ENCODE measurements around the gene ZSWIM5. TPM values are rescaled to one million over a fixed set of nuclear protein-coding genes. Genes with fewer than 3 reads are reported as not detected.
A peak's percentile ranks its signal among the peaks of the same experiment; 100 is the strongest.
"Not testable (repeated sequence)": the region's sequence is repeated elsewhere in the genome, so short reads cannot be mapped to it uniquely, and the experiment has no call there.

ZSWIM5 gene
- total RNA-seq, 4 donors from 2014 or later, result 1.3 to 2.2 (median 1.7) TPM

- TF ChIP-seq POLR2A (IDR thresholded peaks at IDR 0.05) (no peak), CTCF (IDR thresholded peaks at IDR 0.05) (no peak)
- no peak overlapping the region for H3K4me3 ChIP-seq (ENCODE audit: low read depth, poor library complexity, severe bottlenecking)
- WGBS, 2 donors, result 75 to 79% methylated on average over 7 of the region's 7 CpGs
- DNase-seq (ENCODE audit: low spot score in 2 of 2), result peak in 1 of 2 donors; percentile 45
- intact Hi-C loops (cut with DNase I; ENCODE audit: low total_unique reads), result no loop called here
Observed at GRCh38 chr1:44994309-44994898, 212.0 kb downstream of the ZSWIM5 start.

- no peak for TF ChIP-seq POLR2A (IDR thresholded peaks at IDR 0.05)
- no peak for TF ChIP-seq CTCF (IDR thresholded peaks at IDR 0.05)
- H3K4me3 ChIP-seq (ENCODE audit: low read depth, poor library complexity, severe bottlenecking), result no peak overlapping the region
- DNase-seq (ENCODE audit: low spot score in 2 of 2), result no peak
- WGBS, 2 donors, result 92 to 94% methylated on average over 24 of the region's 24 CpGs
- intact Hi-C loops (cut with DNase I; ENCODE audit: low total_unique reads), result no loop called here
Observed at GRCh38 chr1:44988531-44989156, 217.8 kb downstream of the ZSWIM5 start.

GRCh38 chr1:44985747-44986359, 220.6 kb downstream of the ZSWIM5 start:
- intact Hi-C loops (cut with DNase I; ENCODE audit: low total_unique reads), result no loop called here
- peak overlapping the region; percentile 63 for H3K4me3 ChIP-seq (ENCODE audit: low read depth, poor library complexity, severe bottlenecking)
- WGBS, 2 donors, result 4 to 5% methylated on average over 19 of the region's 19 CpGs
- no peak for TF ChIP-seq CTCF (IDR thresholded peaks at IDR 0.05)
- TF ChIP-seq POLR2A (IDR thresholded peaks at IDR 0.05), result no peak
- no peak for DNase-seq (ENCODE audit: low spot score in 2 of 2)

GRCh38 chr1:44977372-44977771, 229.0 kb downstream of the ZSWIM5 start:
- intact Hi-C loops (cut with DNase I; ENCODE audit: low total_unique reads); H3K4me3 ChIP-seq (ENCODE audit: low read depth, poor library complexity, severe bottlenecking); DNase-seq (ENCODE audit: low spot score in 2 of 2): not testable (repeated sequence)
- WGBS, 2 donors, result 97 to 100% methylated on average over 4 of the region's 4 CpGs

GRCh38 chr1:44976252-44976651, 230.2 kb downstream of the ZSWIM5 start:
- intact Hi-C loops (cut with DNase I; ENCODE audit: low total_unique reads), result no loop called here
- 93 to 97% methylated on average over 2 of the region's 2 CpGs for WGBS, 2 donors
- DNase-seq (ENCODE audit: low spot score in 2 of 2), result no peak
- TF ChIP-seq POLR2A (IDR thresholded peaks at IDR 0.05) (no peak), CTCF (IDR thresholded peaks at IDR 0.05) (no peak)
- H3K4me3 ChIP-seq (ENCODE audit: low read depth, poor library complexity, severe bottlenecking), result no peak overlapping the region

- no peak overlapping the region for H3K4me3 ChIP-seq (ENCODE audit: low read depth, poor library complexity, severe bottlenecking)
- no peak for DNase-seq (ENCODE audit: low spot score in 2 of 2)
- intact Hi-C loops (cut with DNase I; ENCODE audit: low total_unique reads), result no loop called here
- TF ChIP-seq POLR2A (IDR thresholded peaks at IDR 0.05) (no peak), CTCF (IDR thresholded peaks at IDR 0.05) (no peak)
- WGBS, 2 donors, result 95 to 97% methylated on average over 1 of the region's 1 CpG
Observed at GRCh38 chr1:44973645-44974044, 232.8 kb downstream of the ZSWIM5 start.

Data from lower leg skin (tissue), 4 donors.